T-helper 17 cell (primary cell): ENCODE results near the gene NDST4. TPM values are rescaled to one million over a fixed set of nuclear protein-coding genes. Genes with fewer than 3 reads are reported as not detected.

ENCODE experiments used
- ATAC-seq: fragments of 150-1000 bp; cut with Tn5 transposase; 2 replicates; pipeline ENCODE4 v1.10.0; 2021; ENCODE audit warnings: mild to moderate bottlenecking, moderate library complexity
- DNase-seq, 3 donors: peaks; one replicate each; pipeline versions ENCODE4 v3.0.0 to v3.0.0-alpha.2; 2020 to 2021
- H3K9me3 ChIP-seq: one replicate; pipeline ENCODE4 v1.7.0; 2013; ENCODE audit warnings: low read length, mild to moderate bottlenecking; ENCODE audit not compliant: control insufficient read depth, poor library complexity, severe bottlenecking
- H3K27ac Mint-ChIP-seq: one replicate; pipeline ENCODE4 v1.8.0; 2022; ENCODE audit warnings: mild to moderate bottlenecking, moderate library complexity, mixed read lengths
- H3K27me3 Mint-ChIP-seq: one replicate; pipeline ENCODE4 v1.8.0; 2022; ENCODE audit warnings: mixed read lengths
- H3K36me3 Mint-ChIP-seq: one replicate; pipeline ENCODE4 v1.8.0; 2022; ENCODE audit warnings: low read depth, mixed read lengths
- H3K4me1 Mint-ChIP-seq: one replicate; pipeline ENCODE4 v1.8.0; 2022; ENCODE audit warnings: mild to moderate bottlenecking, mixed read lengths
- H3K4me3 Mint-ChIP-seq: one replicate; pipeline ENCODE4 v1.8.0; 2022; ENCODE audit warnings: mild to moderate bottlenecking, moderate library complexity, mixed read lengths
- total RNA-seq, 4 donors: library from RNA in 2 of 4; stranded (reverse) in 2 of 4; gene quantifications; one replicate each; pipeline ENCODE4 v1.2.3 and lab custom pipeline; 2022 to 2026

Gene NDST4
- total RNA-seq, 2 donors from 2014 or later: not detected

DNA sequence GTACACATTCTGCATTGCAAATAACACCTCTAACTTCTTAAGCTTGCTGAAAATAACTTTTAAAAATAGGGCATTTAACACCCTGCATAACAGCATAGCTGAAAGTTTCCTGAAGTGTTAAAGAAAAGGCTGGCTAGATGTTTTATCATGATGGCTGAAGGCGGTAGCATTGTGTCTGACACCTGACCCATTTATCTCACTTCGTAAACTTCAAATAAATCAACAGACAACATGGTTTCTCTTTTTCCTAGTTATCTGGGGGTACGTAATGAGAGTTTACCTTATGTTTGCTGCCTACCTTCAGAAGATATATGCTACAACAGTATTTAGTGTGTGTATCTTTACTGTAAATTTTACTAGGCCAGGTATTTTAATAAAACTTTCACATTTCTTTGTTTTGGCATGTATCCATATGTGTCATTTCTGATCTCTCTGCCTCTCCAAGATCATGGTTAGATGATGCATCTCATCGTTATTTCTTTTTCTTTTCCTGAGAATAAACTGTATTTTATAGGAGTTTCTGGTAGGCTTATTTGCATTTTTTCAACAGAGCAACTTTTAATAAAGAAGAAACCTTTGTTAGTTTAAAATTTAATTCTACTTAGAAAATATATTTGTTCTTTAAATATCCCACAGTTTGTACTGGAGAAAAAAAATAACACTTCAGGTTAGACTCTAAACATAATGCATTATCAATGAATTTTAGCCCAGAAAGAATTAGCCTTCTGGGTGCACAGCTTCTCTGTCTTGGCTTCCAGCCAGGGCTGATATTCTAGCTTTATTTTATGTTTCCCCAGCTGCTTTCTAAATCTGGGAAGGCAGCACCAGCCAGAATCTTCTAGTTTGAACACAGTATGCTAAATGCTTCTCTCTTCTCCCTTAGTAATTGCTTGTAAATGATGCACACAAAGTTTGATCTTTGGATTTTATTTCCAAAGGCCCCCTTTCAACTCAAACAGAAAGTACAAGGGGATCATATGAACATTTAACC, 2.9 kb downstream of the NDST4 start:
- H3K9me3 ChIP-seq: no peaks in the 10 kb centered on the region
- H3K4me1 Mint-ChIP-seq: no peaks in the 10 kb centered on the region
- H3K27ac Mint-ChIP-seq: no peak overlapping the region
- H3K27me3 Mint-ChIP-seq: peaks cover 9% of the 10 kb centered on the region
- ATAC-seq: no peak
- no peak overlapping the region for H3K4me3 Mint-ChIP-seq
- H3K36me3 Mint-ChIP-seq: no peaks in the 10 kb centered on the region
- no peak for DNase-seq

DNA sequence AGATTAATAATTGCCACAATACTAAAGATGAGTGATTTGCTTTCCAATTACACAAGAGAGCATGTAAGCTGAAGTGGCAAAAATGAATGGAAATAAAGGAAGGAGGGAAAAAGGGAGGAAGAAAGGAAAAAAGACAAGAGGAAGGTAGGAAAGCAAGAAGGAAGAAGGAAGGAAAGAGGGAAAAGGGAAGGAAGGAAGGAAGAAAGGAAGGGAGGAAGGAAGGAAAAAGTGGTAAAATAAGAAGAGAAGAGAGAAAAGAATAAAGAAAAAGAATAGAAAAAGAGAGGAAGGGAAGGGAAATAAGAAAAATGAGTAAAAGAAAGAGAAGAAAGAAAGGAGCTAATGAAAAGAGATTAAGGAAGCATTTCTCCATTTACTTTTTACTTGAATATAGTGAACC, 4.6 kb downstream of the NDST4 start:
- no peaks in the 10 kb centered on the region for H3K9me3 ChIP-seq
- Mint-ChIP-seq H3K4me3 (no peak overlapping the region), H3K27me3 (peaks cover 7% of the 10 kb centered on the region), H3K4me1 (no peaks in the 10 kb centered on the region), H3K27ac (no peak overlapping the region), H3K36me3 (no peaks in the 10 kb centered on the region)
- ATAC-seq: no peak
- DNase-seq: no peak

DNA sequence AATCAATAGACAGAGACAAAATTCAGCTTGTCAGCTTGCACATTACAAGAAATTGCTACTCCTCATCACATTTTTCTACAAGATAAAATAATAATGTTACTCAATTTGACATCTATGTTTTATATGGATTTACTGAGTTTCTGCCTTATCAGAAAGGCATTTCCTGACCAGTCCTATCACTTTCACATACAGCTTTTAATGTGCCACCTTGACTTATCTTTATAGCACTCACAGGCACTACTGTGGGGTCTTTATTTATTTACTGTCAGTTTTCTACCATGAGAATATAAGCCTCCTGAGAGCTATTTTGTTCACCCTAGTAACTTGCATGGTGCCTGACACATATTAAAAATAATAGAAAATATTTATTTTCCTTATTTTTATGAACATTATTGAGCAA, 6.0 kb downstream of the NDST4 start:
- ATAC-seq (no peak), DNase-seq (no peak)
- Mint-ChIP-seq H3K4me1 (no peaks in the 10 kb centered on the region), H3K36me3 (no peaks in the 10 kb centered on the region), H3K27me3 (no peaks in the 10 kb centered on the region), H3K27ac (no peak overlapping the region), H3K4me3 (no peak overlapping the region)
- H3K9me3 ChIP-seq: no peaks in the 10 kb centered on the region

DNA sequence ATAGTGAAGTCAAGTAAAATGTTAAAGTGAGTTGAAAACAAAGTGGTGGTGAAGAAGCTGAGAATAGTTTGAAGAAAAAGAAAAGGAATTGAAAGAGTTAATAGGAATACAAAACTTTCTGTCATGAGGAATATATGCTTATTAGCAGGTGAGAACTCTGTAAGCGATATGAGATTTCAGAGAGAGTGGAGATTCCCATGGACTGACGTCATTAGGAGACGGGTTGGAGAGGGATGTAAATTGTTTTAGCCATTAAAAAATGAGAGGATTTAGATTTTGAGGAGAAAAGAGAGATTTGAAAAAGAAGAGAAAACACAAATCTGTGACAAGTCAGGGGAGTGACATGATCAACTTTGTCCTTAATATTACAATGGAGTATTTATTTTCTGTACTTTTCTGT, 11.7 kb downstream of the NDST4 start:
- no peaks in the 10 kb centered on the region for H3K36me3 Mint-ChIP-seq
- no peaks in the 10 kb centered on the region for H3K9me3 ChIP-seq
- H3K27ac Mint-ChIP-seq: no peak overlapping the region
- peaks cover 10% of the 10 kb centered on the region for H3K27me3 Mint-ChIP-seq
- no peak for ATAC-seq
- H3K4me1 Mint-ChIP-seq: no peaks in the 10 kb centered on the region
- no peak overlapping the region for H3K4me3 Mint-ChIP-seq
- DNase-seq: no peak

DNA sequence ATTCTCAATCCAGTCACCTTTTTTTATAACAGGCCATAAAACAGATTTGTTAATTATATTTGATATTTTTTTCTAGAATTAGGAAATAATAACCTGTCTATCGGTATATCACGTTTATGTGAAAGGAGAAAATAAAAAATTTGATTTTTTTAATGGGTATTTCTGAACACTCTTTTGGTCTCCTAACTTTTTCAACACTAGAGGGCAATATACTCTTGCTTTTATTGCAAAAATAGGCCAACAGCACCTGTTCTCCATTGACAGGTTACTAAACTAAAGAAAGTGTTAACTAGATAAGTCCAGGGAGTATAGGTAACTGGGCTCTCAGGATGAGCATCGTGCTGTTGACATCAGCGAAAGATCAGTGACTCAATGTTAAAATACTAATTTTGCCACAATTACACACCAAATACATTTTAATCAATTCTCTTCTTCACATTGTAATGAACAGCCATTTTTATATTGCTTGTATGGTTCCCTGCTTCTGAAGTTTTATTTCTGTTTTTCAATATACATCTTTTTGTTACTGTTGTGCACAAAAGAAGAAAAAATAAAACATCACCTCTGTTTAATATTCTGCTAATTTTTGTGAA, 22.8 kb downstream of the NDST4 start:
- no peaks in the 10 kb centered on the region for H3K27me3 Mint-ChIP-seq
- H3K36me3 Mint-ChIP-seq: no peaks in the 10 kb centered on the region
- no peak overlapping the region for H3K4me3 Mint-ChIP-seq

DNA sequence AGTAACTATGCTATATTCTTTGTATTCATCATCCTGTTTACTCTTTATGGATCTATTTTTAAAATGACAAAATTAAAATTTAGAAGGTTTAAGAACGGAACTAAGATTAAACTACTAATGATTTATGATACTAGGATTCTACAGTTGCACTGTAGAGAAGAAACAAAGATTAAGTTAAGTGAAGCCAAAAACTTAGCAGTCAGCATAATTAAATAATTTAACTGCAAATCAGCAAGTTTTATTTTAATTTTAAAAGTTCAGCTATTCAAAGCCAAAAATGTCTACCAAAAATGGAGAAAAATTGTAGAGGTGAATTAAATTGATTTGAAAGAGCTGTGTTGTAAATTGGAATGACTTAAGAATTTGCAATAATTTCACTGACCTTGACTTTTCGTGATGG, 30.8 kb downstream of the NDST4 start:
- no peaks in the 10 kb centered on the region for H3K27me3 Mint-ChIP-seq
- H3K36me3 Mint-ChIP-seq: no peaks in the 10 kb centered on the region

More for the DNA sequence above, 22.8 kb downstream of the NDST4 start:
- no peaks in the 10 kb centered on the region for H3K9me3 ChIP-seq
- ATAC-seq (no peak), DNase-seq (no peak)
- Mint-ChIP-seq H3K4me1 (peaks cover 3% of the 10 kb centered on the region), H3K27ac (no peak overlapping the region)

DNA sequence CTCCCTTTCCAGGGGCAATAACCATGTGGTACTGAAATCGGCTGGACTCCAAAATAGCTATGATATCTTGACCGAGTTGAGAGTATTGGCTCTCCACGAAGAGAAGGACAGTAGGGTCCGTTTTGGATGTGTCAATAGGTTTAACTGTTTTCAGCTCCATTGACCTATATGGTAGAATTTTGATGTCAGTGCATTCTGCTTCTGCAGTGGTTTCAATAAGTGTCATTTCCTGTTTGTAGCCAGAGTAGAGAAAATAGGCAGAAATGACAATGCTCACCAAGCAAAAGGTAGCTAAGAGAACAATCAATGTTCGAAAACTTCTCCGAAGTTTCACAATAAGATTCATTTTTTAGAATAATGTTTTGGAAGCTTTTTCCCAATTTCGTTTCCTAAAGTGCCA, 36.7 kb downstream of the NDST4 start:
- no peaks in the 10 kb centered on the region for H3K9me3 ChIP-seq
- DNase-seq: no peak
- Mint-ChIP-seq H3K4me3 (no peak overlapping the region), H3K27ac (no peak overlapping the region), H3K4me1 (no peaks in the 10 kb centered on the region), H3K36me3 (no peaks in the 10 kb centered on the region), H3K27me3 (no peaks in the 10 kb centered on the region)
- no peak for ATAC-seq

More for the DNA sequence above, 30.8 kb downstream of the NDST4 start:
- H3K4me3 Mint-ChIP-seq: no peak overlapping the region
- H3K4me1 Mint-ChIP-seq: no peaks in the 10 kb centered on the region
- H3K9me3 ChIP-seq: no peaks in the 10 kb centered on the region
- no peak for DNase-seq
- ATAC-seq: no peak
- H3K27ac Mint-ChIP-seq: no peak overlapping the region

DNA sequence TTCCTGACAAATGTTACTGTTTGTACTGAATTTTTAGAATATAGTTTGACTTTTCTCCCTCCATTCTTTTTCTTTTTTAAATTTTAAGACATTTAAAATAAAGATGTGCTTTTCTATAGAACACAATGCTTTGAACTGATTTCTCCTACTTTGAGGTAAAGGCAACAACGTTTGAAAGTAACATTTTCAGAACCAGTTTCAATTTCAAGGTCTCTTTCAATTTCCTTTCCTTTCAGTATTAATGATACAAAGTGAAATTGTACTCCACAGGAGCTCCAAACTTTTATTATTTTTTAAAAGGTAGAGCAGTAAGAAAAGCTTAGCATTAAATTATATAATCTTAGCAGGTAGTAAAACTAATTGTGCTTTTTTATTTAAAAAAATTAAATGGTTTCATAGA, 54.9 kb downstream of the NDST4 start:
- Mint-ChIP-seq H3K36me3 (no peaks in the 10 kb centered on the region), H3K4me1 (no peaks in the 10 kb centered on the region), H3K4me3 (no peak overlapping the region), H3K27ac (no peak overlapping the region), H3K27me3 (no peaks in the 10 kb centered on the region)
- DNase-seq: no peak
- no peak for ATAC-seq
- H3K9me3 ChIP-seq: no peaks in the 10 kb centered on the region

DNA sequence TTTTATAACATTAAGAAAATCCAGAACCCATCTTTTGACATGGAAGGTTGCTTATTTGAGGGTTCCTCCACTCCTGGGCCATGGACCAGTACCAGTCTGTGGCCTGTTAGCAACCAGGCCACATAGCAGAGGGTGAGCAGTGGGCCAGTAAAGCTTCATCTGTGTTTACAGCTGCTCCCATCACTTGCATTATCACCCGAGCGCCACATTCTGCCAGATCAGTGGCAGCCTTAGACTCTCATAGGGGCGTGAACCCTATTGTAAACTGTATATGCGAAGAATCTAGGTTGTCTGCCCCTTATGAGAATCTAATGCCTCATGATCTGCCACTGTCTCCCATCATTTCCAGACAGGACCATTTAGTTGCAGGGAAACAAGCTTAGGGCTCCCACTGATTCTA, 58.6 kb downstream of the NDST4 start:
- no peaks in the 10 kb centered on the region for H3K27me3 Mint-ChIP-seq
- H3K27ac Mint-ChIP-seq: no peak overlapping the region
- no peak overlapping the region for H3K4me3 Mint-ChIP-seq
- no peaks in the 10 kb centered on the region for H3K36me3 Mint-ChIP-seq
- DNase-seq: no peak
- no peak for ATAC-seq
- H3K9me3 ChIP-seq: no peaks in the 10 kb centered on the region
- no peaks in the 10 kb centered on the region for H3K4me1 Mint-ChIP-seq

DNA sequence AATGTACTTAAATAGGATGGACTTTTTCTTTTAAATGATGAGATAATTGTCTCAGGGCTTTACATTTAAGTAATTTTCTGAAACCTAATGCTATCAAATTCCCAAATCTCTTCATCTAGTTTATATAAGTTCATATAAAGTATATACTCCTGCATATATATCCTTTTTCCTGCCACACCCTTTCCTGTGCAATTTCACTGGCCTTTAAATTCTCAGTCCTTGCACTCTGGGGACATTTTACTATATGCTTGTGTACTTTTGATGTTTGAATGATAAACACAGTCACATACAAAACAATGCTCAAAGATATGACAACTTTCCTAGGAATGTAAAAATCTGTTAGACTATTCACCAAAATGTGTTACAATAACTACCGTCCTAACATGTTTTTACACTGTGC, 60.1 kb downstream of the NDST4 start:
- H3K4me1 Mint-ChIP-seq: no peaks in the 10 kb centered on the region
- H3K9me3 ChIP-seq: no peaks in the 10 kb centered on the region
- no peaks in the 10 kb centered on the region for H3K36me3 Mint-ChIP-seq
- H3K27me3 Mint-ChIP-seq: no peaks in the 10 kb centered on the region
- H3K27ac Mint-ChIP-seq: no peak overlapping the region
- no peak for ATAC-seq
- H3K4me3 Mint-ChIP-seq: no peak overlapping the region
- DNase-seq: no peak

DNA sequence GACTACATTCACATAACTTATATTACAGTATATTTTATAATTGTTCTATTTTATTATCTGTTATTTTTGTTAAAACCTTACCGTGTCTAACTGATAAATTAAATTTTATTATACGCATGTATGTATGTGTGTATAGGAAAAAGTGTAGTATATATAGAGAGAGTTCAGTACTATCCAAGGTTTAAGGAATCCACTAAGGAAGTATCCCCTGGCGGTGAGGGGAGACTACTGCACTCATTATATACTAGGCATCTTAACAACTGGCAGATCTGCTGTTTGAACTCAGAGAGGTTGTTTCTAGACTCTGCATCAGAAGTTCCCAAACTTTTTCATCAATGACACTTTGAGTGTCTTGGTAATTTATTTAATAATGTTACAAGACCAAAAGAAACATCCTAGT, 70.9 kb downstream of the NDST4 start:
- H3K27ac Mint-ChIP-seq: no peak overlapping the region
- no peaks in the 10 kb centered on the region for H3K4me1 Mint-ChIP-seq
- ATAC-seq: no peak
- no peaks in the 10 kb centered on the region for H3K27me3 Mint-ChIP-seq
- H3K36me3 Mint-ChIP-seq: no peaks in the 10 kb centered on the region
- no peak for DNase-seq
- H3K9me3 ChIP-seq: no peaks in the 10 kb centered on the region
- no peak overlapping the region for H3K4me3 Mint-ChIP-seq

DNA sequence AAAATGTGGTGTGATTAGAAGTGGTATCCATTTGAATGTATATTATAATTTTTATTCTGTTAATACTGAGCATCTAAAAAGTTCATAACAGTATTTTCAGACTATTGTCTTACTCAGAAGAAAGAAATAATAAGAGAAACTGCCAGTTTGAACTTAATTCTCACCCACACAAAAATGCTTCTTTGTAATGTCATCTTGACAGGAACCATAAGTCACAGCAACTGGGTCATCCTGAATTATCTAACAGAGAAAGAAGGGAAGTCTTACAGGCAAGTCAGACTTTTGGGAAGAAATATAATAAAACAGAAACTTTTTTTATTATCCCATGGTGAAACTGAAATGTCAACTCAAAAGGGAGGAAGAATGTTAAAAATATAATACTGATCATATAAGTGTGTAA, 83.1 kb downstream of the NDST4 start:
- Mint-ChIP-seq H3K4me3 (no peak overlapping the region), H3K27ac (no peak overlapping the region), H3K27me3 (peaks cover 4% of the 10 kb centered on the region), H3K4me1 (no peaks in the 10 kb centered on the region), H3K36me3 (no peaks in the 10 kb centered on the region)
- H3K9me3 ChIP-seq: no peaks in the 10 kb centered on the region
- DNase-seq (no peak), ATAC-seq (no peak)

DNA sequence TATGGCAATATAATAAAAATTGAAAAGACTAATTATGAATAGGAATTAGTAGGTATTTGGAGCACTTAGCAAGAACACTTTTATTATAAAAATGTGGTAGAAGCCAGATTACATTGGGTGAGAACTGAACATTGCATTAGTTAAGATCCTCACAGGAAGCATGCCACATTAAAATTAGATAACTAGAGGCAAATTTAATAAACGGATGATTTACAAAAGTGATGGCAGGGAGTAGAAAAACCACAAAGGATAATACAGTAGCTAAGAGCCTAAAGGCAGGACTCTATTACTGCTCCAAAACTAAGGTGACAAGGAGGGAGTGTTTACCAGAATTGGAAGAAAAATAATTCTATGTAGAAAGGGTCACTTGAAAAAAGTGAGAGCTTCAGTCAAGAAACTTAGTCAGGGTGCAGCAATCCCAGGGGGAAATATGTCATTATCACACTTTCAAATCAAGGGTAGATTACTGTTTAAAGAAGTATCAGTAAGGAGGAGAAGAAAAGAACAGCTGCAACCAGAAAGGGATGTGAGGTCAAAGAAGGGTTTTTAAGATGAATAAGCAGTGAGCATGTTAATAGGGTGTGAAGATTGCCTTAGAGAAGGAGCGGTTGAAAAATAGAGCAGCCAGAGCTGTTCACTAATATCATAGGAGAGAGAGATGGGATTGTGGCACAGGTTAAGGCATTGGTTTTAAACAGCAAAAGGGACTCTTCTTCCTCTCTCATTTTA, 84.6 kb downstream of the NDST4 start:
- ATAC-seq (no peak), DNase-seq (no peak)
- Mint-ChIP-seq H3K27ac (no peak overlapping the region), H3K36me3 (no peaks in the 10 kb centered on the region), H3K4me1 (no peaks in the 10 kb centered on the region), H3K27me3 (peaks cover 4% of the 10 kb centered on the region), H3K4me3 (no peak overlapping the region)
- H3K9me3 ChIP-seq: no peaks in the 10 kb centered on the region
